Stimulated activated CD4-positive, alpha-beta T cell treated with anti-CD3 and anti-CD28 coated beads, Interleukin-4, amount 100 ng/mL, for 24 hours (primary cell): ENCODE measurements around the gene WWP2.
"Not testable (repeated sequence)": the region's sequence is repeated elsewhere in the genome, so short reads cannot be mapped to it uniquely, and the experiment has no call there.

Experiments
- DNase-seq: peaks from one replicate; pipeline ENCODE4 v3.0.0-alpha.2; 2020

The WWP2 gene

GRCh38 chr16:69931631-69932030, 169.5 kb downstream of the WWP2 start:
- no peak for DNase-seq

GRCh38 chr16:69932228-69932627, 170.1 kb downstream of the WWP2 start:
- DNase-seq = no peak

DNA sequence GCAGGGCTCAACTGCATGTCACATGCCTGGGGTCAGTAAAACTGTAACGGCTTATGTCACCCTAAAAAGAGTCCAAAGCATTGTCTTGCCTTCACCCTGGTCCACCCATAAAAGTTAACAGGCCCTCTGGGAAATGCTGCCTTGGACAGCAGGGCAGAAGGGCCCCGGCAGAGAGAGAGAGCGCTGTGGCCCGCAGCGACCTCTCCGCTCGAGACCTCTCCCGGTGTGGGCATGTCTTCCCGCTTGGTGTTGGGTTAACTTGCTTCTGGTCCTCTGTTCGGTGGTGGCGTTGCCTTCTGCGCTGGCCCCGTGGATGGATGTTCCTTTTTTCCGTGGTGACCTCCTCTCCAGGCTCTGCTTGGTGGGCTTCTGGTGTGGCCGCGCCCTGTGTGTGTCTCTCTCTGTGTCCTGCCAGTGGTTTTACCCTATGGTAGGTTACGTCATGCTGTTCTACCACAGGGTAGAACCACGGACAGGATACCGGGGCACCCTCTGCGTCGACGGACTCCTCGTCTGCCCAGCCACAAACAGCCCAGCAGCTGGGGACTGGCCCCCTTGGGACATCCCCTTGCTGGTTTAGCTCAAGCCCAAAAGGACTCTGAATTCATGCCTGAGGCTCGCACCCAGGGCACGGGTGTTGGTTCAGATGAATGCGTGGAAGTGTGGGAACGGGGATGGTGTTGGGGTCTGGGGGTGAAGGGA, 170.7 kb downstream of the WWP2 start:
- no peak for DNase-seq

- no peak for DNase-seq
Measured at GRCh38 chr16:69934044-69934443, 171.9 kb downstream of the WWP2 start.

- DNase-seq = no peak
Measured at GRCh38 chr16:69934751-69935150, 172.6 kb downstream of the WWP2 start.

DNA sequence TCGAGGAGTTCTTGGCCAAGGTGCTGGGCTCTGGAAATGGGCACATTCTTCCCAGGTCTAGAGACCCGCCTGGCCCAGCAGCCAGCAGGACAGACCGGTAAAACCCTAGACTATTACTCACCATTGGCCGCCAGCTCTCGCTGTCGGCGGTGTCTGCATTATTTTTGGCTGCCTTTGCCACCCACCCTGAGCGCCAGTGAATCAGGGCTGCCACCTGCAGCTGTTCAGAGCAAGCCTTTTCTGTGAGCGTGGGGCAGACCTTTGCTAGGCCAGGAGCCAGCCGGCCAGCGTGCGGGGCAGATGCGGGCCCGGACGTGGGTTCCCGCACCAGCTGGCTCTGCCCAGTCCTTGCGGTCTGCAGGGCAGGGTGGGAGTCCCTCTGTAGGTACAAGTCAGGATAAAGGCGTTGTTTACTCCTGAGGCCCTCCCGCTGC, 173.2 kb downstream of the WWP2 start:
- no peak for DNase-seq

GRCh38 chr16:69935740-69936139, 173.6 kb downstream of the WWP2 start:
- no peak for DNase-seq

DNA sequence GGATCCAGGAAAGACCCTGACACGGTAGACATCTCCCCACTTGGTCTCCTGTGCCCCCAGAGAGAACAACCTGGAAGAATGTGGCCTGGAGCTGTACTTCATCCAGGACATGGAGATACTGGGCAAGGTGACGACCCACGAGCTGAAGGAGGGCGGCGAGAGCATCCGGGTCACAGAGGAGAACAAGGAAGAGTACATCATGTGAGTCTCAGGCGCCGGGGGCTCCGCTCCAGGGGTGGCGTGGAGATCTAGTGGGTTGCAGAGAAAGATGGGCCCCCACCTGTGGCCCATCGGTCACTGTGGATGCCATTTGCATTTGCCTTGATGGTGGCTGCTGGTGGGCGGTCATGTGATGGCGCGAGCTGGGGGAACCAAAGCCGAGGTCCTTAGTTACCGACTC, 174.1 kb downstream of the WWP2 start:
- DNase-seq = no peak

- no peak for DNase-seq
Measured at GRCh38 chr16:69936751-69937211, 174.6 kb downstream of the WWP2 start.

DNA sequence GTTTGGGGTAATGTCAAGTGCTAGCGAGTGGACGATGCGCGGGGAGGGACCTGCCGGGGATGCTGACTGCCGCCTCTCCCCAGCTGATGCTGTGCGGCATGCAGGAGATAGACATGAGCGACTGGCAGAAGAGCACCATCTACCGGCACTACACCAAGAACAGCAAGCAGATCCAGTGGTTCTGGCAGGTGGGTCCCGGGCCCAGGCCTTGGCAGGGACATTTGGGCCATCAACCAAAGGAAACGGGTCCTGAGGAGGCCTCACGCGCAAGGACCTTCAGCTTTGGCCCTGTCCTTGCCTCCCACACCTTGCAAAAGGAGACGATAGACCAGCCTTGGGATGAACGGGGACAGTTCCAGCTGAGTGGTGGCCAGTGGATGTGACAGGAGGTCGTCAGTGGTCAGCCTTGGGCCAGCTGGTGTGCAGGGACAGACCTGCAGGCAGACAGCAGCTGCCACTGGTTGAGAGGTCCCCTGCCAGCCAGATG, 175.4 kb downstream of the WWP2 start:
- no peak for DNase-seq

- peak; percentile 1 for DNase-seq
Measured at GRCh38 chr16:69938981-69939820, 177.1 kb downstream of the WWP2 start.

GRCh38 chr16:69939821-69940585, 177.9 kb downstream of the WWP2 start:
- DNase-seq = peak; percentile 2

DNA sequence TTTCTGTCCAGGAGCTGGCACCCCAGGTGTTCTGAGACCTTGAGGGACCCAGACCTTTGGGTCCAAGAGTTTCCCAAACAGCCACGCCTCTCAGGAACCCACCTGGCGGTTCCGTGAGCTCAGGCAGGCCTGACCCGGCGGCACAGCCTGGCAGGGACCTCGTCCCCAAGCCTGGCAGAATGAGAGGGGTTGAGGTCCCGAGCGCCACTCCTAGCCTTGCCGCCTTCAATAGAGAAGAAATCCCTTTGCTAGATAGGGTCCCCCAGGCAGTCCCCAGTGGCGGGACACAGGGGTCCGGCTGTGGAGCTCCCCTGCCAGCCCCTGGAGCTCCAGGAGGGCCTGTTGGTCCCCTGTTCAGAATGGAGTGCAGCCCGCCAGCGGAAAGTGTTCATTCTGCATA, 178.5 kb downstream of the WWP2 start:
- peak; percentile 1 for DNase-seq

DNA sequence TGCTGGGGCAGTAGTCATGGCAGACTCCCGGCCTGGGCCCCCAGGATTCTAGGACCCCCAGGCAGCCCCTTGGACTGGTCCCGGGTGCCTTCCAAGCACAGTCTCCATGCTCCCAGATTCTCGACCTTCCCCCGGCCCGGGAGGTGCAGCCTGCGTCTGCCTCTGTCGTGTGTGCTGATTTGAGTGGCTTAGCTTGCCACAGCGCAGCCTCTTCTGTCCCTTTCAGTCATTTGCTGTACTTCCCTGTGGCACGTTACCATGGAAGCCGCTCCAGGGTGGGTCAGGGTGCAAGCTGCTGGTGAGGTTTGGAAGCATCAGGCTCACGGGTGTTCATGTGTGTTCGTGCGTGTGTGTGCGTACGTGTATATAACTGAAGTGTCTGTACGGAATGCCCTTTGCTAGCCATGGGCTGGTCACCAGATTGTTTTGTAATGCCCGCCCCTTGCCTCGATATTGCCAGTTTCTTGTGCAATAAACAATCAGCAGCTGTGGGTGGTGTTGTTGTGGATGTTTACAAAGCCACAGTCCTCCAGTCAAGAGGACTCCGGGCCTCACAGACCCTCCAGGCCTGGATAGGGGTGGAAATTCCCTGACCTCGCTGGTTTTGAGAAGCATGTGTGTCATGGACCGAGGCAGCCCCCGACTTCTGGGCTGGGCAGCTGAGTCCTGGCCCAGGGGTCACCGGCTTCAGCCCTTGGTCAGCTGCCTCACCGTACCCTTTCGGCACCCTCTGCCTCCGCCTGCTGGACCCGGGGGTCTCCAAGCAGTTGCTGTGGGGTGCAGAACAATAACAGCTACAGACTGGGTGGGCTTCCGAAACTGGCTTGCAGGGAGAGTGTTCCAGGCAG, 179.3 kb downstream of the WWP2 start:
- peak; percentile 2 for DNase-seq

- DNase-seq = no peak
Measured at GRCh38 chr16:69942099-69942491, 180.0 kb downstream of the WWP2 start.

DNA sequence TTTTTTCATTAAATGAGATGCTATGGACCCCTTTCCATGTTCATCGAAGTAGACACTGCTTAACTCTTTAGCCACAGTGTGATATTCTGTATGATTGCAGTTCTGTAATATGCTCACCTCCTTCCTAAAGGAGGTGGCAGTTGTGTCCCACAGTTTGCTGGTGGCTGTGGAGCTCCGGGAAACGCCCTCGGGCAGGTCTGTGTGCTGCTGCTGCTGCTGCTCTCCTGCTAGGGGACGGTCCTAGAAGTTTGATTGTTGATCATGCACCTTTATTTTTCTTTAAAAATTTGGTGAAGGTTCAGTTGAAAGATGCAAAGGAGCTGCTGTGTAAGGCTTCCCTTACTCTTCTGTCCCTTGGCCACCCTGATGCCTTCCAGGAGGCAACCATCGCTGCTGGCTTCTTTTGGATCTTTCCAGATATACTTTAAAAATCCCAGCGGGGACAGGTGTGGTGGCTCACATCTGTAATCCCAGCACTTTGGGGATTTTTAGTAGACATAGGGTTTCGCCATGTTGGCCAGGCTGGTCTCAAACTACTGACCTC, 180.6 kb downstream of the WWP2 start:
- peak; percentile 1 for DNase-seq

GRCh38 chr16:69943241-69944036, 181.3 kb downstream of the WWP2 start:
- DNase-seq = not testable (repeated sequence)

GRCh38 chr16:69950411-69950810, 188.3 kb downstream of the WWP2 start:
- not testable (repeated sequence) for DNase-seq

DNA sequence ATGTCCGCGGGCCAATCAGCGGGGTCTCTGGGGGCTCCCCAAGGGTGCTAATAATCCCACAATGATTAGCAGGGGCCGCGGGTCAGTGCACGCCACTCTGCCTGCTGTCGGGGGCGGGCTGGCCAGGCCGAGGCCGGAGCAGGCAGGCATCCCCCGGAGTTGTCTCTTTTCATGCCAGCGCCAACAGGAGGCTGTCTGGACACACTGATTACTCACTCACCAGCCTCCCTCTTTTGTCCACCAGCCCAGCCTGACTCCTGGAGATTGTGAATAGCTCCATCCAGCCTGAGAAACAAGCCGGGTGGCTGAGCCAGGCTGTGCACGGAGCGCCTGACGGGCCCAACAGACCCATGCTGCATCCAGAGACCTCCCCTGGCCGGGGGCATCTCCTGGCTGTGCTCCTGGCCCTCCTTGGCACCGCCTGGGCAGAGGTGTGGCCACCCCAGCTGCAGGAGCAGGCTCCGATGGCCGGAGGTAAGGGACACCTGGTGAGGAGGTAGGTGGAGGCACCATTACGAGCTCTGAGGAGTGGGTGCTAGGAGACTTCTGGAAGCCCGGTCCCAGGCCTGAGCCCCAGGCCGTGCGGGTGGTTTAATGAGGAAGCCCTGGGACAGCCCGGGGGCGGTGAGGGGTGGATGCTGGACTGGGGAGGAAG, 189.0 kb downstream of the WWP2 start, which contains the start of gene CLEC18A:
TSS of gene CLEC18A (plus strand) at position 318 of the 655 bp plus-strand sequence. CDS start at position 351, 33 bp downstream.
- not testable (repeated sequence) for DNase-seq

GRCh38 chr16:69951672-69952031, 189.5 kb downstream of the WWP2 start:
- DNase-seq = not testable (repeated sequence)
